ENCODE data around the gene SOCS3.
A peak's percentile ranks its signal among the peaks of the same experiment; 100 is the strongest.

Gene SOCS3, protein sequence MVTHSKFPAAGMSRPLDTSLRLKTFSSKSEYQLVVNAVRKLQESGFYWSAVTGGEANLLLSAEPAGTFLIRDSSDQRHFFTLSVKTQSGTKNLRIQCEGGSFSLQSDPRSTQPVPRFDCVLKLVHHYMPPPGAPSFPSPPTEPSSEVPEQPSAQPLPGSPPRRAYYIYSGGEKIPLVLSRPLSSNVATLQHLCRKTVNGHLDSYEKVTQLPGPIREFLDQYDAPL

DNA sequence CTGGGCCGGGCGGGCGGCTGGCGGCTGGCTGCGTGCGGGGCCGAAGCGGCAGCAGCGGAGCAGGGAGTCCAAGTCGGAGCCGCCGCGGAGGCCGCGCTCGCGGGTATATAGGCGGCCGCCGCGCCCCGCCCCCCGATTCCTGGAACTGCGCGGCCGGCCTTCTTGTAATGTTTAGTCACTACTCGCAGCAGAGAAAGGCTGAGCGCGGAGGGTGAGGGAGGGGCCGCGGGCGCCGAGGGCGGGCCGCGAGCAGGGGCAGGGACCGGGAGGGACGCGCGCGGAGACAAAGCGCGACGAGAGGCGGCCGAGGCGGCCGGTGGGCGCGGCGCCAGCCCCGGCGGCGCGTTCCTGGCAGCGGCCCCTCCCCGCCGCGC is at the start of gene SOCS3:
Gene SOCS3, minus strand, starts transcription at position 81 of the 374 bp plus-strand sequence. CDS start 982 bp downstream, outside the sequence.
- DNase-seq = peak; percentile 95

DNA sequence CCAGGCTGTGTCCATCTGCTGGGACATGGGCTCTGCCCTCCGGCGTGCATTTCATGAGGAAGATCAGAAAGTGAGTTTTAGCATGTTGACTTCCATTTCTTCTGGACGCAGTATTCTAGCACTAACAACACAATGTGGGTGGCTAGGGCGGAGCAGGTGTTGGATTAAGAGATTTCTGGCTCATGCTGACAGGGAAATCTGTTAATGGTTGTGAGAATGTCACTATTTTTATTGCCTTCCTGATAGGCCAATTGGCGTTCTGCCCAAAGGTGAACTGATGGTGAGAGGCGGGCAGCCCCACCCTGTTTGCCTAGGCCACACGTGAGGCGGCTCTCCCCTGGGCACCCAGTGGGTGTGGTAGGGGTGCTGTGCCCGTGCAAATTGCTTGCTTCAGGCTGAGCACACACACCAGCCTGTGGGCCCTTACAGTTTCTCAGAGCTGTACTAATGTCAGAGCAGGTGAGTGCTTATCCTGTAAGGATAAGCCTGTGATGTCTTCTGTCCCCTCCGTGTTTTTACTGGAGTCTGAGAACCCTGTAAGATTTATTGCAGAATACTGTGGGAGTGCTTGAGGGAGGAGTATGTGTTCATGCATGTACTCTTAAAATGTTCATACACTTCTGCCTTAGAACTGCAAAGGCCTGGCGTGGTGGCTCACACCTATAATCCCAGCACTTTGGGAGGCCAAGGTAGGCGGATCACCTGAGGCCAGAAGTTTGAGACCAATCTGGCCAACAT is 49.5 kb upstream of the SOCS3 start:
- no peak for DNase-seq

DNA sequence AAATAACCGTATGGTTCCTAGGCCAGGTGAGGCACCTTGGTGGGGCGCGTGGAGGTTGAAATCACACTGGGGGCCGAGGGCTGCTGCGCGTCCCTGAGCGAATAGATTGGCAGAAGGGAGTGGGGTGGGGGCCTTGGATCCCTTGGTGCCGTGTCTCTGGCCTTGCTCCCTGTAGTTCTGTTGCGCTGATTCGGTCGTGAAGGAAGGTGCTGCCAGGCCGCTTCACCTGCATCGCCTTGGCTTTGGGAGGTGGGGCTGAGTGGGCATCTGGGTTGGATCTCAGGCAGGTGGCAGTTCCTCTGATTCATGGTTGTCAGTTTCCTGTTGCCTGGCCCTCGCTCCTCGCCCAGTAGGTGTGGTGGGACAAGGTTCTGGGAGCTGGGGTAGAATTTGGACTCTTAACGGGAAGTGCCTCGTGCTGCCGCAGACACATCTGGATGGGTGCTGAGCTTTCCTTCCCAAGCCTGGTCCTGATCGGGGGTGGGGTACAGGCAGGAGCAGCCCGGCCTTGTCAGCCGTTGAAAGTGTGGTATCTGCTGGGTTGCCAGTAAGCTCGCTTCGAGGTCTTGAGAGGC is 48.7 kb upstream of the SOCS3 start:
- no peak for DNase-seq

DNA sequence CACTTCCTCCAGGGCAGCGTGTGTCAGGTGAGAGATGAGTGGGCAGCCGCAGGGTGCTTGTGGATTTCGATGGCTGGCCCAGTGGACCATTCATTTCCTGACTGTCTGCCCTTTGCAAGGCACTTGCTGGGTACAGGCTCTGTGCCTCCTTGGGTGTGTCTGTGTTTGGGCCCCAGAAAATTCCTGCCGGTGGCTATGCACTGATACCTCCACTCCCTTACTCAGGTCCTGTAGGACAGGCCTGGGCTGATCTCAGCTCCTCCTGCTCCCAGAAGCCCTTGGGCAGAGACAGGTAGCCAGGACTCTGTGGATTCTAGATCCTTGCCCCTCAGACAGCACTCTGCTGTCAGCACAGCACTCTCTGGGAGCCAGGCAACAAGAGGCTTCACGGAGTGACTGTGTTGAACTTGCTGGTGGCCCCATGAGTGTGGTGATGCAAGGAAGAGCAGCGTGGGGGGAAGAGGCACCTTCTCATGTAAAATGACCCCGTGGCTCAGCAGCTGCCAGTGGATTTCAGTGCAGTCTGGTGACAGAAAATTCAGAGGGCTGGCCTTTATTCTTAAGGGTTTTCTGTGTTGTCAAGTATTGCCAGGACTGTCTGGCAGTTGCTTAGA is 47.6 kb upstream of the SOCS3 start:
- DNase-seq = no peak

DNA sequence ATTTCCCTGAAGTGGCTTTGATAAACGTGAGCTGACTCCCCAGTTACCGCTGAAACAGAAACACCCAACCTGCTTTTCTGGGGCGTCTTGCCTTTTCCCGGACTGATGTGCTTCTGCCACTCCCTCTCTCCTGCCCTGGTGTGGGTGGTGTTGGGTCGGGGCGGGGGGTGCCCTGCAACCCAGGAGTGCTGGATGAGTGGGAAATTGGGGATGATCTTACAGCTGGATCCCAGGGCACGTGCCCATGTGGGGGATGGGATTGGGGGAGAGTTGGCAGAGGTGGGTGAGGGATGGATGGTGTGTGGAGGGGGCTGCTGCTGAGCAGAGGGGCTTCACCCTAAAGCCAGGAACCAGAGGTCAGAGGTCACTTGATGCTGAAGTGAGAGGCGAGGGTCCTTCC is 47.0 kb upstream of the SOCS3 start:
- DNase-seq = no peak

DNA sequence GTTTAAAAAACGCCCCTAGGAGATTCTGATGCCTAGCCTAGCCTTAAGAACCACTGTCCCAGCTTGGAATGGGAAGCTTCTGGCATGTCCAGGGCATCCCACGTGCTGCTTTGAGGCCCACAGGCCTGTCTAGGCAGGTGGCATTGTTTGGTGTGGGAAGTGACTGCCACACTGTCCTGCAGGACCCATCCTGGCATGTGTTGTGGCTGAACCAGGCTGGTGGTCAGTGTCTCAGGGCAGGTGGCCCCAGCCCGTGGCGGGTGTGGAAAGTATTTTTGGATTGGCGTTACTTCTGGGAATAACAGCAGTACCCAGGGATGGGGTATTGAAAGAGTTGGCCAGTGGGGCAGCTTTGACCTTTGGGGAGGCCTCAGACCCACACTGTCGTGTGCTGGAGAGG is 46.5 kb upstream of the SOCS3 start:
- no peak for DNase-seq

DNA sequence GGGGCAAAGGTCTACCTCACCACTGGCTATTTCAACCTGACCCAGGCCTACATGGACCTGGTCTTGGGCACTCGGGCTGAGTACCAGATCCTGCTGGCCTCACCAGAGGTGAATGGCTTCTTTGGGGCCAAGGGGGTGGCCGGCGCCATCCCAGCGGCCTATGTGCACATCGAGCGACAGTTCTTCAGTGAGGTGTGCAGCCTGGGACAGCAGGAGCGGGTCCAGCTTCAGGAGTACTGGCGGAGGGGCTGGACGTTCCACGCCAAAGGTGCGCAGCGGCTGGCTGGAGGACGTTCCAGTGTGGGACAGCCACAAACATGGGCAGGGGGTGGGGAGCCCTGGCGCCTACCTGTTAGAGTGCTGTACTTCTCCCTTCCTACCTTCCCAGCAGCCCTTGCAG is 43.9 kb upstream of the SOCS3 start:
- DNase-seq = no peak

DNA sequence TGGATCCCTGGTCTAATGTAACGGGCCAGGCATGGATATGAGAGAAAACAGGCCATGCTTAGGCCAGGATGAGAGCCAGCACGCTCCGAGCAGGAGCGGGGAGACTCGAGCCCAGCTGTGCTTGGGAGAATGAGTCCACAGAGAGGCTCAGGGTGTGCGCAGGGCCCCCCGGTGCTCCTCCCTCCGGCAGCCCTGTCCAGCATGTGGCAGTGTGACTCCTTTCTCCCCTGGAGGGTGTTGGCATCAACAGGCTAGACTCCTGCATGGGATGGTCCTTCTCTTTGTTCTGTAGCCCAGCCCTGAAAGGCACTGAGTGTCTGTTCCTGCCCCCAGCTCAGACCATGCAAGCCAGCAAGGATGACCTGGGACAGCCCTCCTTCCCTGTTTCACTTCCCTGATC is 42.0 kb upstream of the SOCS3 start:
- no peak for DNase-seq

DNA sequence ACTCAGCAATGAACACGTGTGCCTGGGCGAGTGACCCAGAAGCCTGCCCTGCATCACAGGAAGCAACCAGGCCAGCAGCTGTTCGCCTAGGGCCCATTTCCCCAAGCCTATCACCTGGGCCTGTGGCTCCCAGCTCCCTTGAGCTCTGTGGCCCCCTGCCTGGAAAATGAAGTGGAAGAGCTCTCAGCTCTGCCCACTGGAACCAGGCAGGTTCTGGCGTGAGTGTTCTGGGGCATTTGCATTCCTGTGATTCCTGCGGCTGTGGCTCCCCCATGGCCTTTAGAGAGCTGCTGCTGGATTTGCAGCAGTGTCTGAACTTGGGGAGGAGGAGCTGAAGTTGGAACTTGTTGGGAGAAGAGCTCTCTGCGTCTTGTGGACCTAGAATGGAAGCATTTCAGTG is 41.4 kb upstream of the SOCS3 start:
- no peak for DNase-seq

DNA sequence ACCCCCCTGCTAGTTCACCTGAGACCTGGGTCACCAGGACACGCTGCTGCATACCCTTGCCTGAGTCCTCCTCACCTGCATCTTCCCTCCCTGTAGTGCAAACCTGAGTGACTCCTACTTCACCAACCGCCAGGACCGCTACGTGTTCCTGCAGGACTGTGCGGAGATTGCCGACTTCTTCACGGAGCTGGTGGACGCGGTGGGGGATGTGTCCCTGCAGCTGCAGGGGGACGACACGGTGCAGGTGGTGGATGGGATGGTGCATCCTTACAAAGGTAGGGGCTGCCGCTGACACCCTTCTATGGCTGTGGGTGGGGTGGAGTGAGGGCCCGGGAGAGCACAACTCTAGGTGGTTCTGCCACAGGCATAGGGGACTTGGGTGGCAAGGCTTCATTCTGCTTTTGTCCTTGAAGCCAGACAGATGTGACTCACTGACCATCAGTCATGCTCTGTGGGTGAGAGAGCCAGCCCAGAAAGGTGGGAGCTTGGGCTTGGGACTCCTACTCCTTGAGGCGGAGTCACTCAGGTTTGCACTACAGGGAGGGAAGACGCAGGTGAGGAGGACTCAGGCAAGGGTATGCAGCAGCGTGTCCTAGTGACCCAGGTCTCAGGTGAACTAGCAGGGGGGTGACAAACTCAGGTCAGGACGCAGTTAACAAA is 40.8 kb upstream of the SOCS3 start:
- no peak for DNase-seq

DNA sequence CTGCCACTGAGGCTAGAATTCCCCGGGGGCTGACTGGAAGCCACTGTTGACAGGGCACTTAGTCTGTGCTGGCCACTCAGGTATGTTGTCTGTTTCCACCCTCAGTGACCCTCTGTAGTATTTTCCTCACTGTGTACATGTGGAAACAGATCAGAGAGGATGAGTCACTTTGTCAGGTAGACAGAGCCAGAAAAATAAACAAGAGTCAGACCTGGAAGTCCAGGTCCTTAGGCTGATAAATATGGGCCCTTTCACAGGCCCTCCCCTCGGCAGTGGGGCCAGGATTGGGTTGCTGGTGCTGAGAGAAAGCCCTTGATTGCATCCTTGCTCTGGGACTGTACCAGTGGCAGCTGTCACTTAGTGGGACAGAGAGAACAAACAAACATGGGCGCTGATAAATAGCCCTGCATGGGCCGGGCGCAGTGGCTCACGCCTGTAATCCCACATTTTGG is 39.8 kb upstream of the SOCS3 start:
- no peak for DNase-seq

DNA sequence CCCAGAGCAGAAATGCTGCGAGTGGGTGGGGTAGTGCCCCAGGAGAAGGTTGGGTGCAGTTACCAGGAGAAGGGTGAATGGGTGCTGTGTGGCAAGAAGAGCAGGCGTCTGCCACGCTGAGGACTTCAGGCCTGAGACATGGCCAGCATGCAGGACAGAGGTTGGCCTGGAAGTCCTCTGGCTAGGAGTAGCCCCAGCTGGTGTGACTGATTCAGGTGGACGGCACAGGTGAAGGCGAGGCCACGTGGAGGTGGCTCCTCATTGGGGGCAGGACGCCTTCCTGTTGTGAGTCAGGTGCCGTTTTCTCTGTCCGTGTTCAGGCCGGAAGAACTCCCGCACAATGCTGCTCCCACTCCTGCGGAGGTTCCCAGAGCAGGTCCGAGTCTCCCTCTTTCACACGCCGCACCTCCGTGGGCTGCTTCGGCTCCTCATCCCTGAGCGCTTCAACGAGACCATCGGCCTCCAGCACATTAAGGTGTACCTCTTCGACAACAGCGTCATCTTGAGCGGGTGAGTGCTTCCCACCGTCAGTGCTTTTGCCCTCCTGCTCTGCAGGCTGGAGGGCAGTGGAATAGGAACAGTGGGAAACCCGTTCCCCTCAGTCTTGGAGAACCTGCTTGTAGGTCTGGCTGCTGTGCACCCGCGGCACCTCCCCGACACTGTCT is 39.3 kb upstream of the SOCS3 start:
- DNase-seq = no peak

DNA sequence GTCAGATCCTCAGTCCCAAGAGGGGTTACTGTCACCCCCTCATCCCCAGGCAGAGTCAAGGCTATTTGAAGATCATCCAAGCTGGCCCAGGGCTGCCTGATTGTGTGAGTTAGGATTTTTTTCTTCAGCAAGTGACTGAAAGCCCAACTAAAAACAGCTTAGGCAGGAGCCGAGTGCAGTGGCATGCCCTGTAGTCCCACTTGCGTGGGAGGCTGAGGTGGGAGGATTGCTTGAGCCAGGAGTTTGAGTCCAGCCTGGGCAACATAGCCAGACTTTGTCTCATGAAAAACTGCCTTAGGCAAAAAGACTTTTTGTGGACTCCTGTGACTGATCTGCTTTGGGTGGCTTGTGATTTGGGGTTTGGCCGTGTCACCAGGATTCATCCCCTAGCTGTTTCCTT is 38.5 kb upstream of the SOCS3 start:
- DNase-seq = no peak

DNA sequence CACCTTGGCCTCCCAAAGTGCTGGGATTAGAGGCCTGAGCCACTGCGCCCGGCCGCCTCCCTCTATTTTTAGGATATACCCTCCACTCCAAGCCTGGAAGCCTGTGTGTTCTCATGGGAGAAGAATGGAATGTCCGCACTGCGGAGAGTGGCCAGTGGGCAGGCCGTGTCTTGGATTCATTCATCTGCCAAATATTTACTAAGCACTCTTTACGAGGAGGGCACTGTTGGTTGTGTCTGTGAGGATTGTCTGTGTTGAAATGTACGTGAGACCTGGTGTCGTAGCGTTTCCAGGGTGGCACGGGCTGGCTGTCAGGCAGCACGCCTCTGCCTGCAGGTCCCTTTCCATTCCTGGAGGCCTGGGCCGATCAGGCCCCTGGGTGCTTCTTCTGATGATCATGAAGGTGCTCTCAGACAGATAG is 37.8 kb upstream of the SOCS3 start:
- DNase-seq = no peak

DNA sequence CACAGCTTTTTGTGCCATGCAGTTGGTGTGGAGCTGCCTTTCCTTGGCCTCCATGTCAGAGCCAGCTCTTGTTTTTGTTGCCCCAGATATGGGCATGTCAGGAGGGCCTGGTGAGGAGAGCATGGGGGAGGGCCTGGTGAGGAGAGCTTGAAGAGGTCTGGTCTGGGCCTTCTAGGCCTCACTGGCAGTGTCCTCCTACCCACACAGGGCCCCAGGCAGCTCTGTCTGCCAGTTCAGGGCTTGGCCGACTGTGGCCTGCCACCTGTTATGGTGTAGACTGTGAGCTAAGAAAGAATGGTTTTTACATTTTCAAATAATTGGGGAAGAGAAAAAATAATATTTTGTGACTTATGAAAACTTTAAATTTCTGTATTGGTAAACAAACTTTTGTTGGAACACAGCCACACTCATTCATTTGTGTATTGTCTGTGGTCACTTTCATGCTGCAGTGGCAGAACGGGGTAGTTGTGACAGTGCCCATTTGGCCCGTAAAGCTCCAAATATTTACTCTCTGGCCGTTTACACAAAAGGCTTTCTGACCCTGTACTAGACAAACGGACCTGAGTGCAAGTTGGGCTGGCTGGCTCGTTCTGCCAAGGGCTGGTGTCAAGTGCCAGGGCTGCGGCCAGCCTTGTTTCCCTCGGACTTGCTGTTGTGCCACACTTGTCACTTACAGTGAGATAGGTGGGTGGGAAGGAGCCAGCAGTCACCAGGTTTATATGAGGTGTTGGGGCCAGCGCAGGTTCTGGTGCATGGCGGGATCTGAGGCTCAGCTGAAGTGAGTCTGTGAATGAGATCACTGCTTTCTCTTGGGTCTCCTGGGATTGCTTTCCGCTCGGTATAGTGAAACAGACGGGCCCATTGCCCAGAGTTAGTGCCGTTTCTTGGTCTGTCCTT is 36.8 kb upstream of the SOCS3 start:
- DNase-seq = no peak

DNA sequence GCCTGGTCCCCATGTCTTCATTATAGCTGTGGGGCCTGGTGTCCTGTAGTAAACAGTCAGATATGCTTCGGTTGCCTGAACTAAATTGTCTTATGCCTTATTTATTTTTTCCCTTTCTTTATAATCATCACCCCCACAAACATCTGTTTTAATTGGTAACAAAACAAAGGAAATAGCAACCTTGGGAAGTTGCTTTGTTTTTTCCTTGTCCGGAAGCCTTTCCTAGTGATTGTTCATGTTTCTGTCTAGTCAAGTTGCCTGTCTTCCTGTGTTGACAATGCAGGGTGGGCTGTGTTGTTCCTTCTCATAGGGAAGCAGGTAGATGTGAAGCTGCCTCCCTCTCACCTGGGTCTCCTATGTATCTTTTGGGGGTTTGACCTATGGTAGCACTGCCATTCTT is 35.3 kb upstream of the SOCS3 start:
- DNase-seq = no peak

DNA sequence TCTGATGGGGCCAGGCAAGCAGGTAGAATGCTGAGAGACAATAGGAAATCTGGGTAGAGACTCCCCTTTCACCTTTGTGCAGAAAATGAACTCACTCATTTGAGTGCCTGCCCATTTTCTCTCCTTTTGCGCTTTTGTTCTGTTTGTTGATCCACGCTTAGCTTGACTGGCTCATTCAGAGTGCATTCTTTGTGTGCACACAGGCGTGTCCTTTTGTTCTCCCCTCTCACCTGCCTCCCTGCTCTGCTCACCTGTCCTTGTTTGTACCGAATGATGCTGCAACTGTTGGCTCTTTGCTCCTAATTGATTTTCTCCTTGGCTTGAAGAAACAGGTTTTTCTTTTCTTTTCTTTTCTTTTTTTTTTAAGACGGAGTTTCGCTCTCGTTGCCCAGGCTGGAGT is 34.3 kb upstream of the SOCS3 start:
- DNase-seq = no peak

DNA sequence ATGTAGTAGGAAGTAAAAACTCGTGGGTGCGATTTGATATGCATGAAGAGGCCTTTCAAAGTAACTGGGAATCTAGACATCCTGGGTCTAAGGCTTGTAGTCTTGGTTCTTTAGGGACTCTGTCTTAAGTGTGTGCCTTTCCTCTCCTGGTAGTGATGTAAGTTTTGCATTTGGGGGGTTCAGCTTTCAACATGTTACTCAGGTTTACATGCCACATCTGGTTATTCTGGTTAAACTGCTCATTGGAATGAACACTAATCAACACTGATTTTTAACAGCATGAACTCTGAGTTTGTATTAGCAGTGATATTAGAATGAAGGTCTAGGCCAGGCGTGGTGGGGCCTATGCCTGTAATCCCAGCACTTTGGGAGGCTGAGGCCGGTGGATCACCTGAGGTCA is 33.7 kb upstream of the SOCS3 start:
- no peak for DNase-seq

DNA sequence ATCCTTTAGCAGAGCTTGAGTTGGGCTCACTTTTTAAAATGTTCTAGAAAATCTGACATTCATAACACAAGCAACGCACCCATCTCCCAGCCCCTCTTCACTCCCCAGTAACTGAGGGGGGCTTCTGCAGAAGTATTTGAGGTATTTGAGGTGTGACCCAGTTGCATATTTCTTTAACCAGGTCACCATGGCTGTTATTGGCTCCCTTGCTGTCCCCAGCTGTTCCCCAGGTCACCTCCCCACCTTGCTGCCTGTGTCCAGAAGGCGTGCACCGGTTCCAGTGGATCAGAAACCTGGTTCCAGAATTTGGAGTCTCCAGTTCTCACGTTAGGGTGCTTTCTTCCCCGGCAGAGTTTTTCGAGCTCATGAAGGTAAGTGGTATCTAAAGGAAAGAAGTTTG is 32.4 kb upstream of the SOCS3 start:
- DNase-seq = no peak

DNA sequence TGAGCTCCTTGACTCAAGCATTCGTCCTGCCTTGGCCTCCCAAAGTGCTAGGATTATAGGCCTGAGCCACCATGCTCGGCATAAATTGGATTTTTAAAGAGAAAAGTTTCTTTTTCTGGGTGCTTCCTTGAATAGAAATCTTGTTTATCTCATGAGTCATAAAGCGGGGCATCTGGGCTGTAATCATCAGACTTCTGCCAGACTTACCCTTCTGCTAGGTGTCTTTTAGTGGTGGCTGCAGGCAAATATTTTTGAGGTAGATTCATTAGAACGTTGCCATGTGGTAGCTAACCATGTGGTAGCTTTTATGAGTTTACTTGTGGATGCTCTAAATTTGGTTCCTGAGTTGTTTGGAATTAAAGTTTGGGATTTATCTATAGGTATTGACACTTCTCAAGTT is 32.0 kb upstream of the SOCS3 start:
- DNase-seq = no peak

DNA sequence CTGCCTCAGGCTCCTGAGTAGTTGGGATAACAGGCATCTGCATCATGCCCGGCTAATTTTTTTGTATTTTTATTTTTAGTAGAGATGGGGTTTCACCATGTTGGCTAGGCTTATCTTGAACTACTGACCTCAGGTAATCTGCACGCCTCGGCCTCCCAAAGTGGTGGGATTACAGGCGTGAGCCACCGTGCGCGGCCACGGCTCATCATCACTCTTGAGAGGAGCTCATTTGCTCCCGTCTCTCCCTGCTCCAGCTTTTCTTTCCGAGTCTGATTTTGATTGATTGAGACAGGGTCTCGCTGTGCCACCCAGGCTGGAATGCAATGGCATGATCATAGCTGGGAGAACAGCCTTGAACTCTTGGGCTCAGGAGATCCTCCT is 31.2 kb upstream of the SOCS3 start:
- DNase-seq = no peak

Measured in NCI-H2227 treated with DMSO at 0.1 percent for 48 hours (cell line).